BJ (cell line): ENCODE measurements around the gene CFAP69. TPM values are rescaled to one million over a fixed set of nuclear protein-coding genes. Genes with fewer than 3 reads are reported as not detected.
A peak's percentile ranks its signal among the peaks of the same experiment; 100 is the strongest.

ENCODE experiments used
- CTCF ChIA-PET: fragments of 350-600 bp; formaldehyde crosslinking; extraction: SDS; loops from one replicate; lab custom pipeline; 2021; ENCODE audit warnings: antibody characterized with exemption, inconsistent platforms; lab: Yijun Ruan, JAX
- POLR2A ChIA-PET: fragments of 300-600 bp; sonication (Branson Sonifier 250); formaldehyde crosslinking; extraction: SDS; loops from one replicate; lab custom pipeline; 2021; ENCODE audit warnings: antibody characterized with exemption; lab: Charles Lee
- DNase-seq: peaks from one replicate; pipeline ENCODE4 v3.0.0-alpha.2; 2011; ENCODE audit warnings: low read depth
- H3K27me3 ChIP-seq: 2 replicates; pipeline ENCODE4 v1.6.0; 2011; ENCODE audit warnings: low read length; ENCODE audit not compliant: control insufficient read depth, insufficient read depth
- H3K36me3 ChIP-seq: 2 replicates; pipeline ENCODE4 v1.5.1; 2011; ENCODE audit warnings: low read length; ENCODE audit not compliant: control insufficient read depth, insufficient read depth
- H3K4me3 ChIP-seq: 2 replicates; pipeline ENCODE4 v1.5.1; 2011; ENCODE audit warnings: low read depth, mild to moderate bottlenecking, control low read depth, low read length
- polyA plus RNA-seq: library from polyadenylated mRNA; depleted of rRNA; stranded (reverse); fragments of >200 nt; gene quantifications from 2 replicates; pipeline ENCODE4 v1.2.3, GENCODE V29; 2011
- TF ChIP-seq, protein P1 (sequence below): IDR thresholded peaks from 2 replicates; pipeline ENCODE4 v1.5.1; 2011; ENCODE audit warnings: low read depth, mild to moderate bottlenecking, control low read depth, inconsistent platforms, low read length, moderate library complexity; ENCODE audit not compliant: insufficient read depth

The CFAP69 gene
- polyA plus RNA-seq, 1 experiment, result 0.90 TPM

DNA sequence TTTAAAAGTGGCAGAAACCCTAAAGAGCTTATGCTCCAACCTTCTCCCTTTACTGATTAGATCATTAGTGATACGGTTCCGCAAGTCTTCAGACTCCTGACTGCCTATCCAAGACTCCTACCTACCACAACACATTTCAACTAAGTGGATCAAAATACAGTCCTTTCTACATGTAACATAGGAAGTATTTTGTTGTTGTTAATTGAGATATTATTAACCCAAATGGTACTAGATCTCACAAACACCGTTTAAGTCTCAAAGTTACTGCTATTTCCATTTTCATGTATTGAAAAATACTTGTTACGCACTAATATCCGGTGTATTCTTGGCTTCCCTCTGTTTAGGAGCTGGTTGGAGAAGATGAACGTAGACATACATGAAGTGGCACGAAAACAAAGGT lies 75.0 kb downstream of the CFAP69 start:
- TF ChIP-seq, protein P1, sequence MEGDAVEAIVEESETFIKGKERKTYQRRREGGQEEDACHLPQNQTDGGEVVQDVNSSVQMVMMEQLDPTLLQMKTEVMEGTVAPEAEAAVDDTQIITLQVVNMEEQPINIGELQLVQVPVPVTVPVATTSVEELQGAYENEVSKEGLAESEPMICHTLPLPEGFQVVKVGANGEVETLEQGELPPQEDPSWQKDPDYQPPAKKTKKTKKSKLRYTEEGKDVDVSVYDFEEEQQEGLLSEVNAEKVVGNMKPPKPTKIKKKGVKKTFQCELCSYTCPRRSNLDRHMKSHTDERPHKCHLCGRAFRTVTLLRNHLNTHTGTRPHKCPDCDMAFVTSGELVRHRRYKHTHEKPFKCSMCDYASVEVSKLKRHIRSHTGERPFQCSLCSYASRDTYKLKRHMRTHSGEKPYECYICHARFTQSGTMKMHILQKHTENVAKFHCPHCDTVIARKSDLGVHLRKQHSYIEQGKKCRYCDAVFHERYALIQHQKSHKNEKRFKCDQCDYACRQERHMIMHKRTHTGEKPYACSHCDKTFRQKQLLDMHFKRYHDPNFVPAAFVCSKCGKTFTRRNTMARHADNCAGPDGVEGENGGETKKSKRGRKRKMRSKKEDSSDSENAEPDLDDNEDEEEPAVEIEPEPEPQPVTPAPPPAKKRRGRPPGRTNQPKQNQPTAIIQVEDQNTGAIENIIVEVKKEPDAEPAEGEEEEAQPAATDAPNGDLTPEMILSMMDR, result no peak
- peaks cover 17% of the 10 kb centered on the region for H3K27me3 ChIP-seq
- no peak overlapping the region for H3K4me3 ChIP-seq
- DNase-seq, result no peak
- CTCF ChIA-PET, result no interaction called here
- POLR2A ChIA-PET, result no interaction called here
- H3K36me3 ChIP-seq, result no peaks in the 10 kb centered on the region

DNA sequence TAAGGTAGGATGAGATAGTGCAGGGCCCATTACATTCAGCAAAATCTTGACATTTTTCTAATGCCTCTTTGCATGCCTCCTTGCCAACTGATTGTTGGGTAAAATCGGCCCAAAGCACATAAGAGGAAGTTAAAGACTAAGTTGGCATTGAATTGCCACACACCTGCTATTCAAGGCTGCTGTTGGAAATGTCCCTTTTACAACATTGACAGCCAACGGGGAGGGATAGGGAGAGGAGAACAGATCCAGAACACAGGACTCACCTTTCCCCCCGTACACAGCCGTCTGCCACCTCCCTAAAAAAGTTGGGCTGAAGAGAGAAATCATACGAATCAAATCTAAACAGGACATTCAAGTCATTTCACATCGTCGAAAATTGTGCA lies 75.4 kb downstream of the CFAP69 start:
- Histone ChIP-seq H3K4me3 (no peak overlapping the region), H3K27me3 (peaks cover 17% of the 10 kb centered on the region), H3K36me3 (no peaks in the 10 kb centered on the region)
- no peak for DNase-seq
- CTCF ChIA-PET, result interaction anchor here (0.6 kb wide), 1 partner anchor 714 kb away, joined by 3 read pairs; no protein-coding TSS in a partner anchor
- TF ChIP-seq, protein P1, result no peak
- POLR2A ChIA-PET, result no interaction called here

DNA sequence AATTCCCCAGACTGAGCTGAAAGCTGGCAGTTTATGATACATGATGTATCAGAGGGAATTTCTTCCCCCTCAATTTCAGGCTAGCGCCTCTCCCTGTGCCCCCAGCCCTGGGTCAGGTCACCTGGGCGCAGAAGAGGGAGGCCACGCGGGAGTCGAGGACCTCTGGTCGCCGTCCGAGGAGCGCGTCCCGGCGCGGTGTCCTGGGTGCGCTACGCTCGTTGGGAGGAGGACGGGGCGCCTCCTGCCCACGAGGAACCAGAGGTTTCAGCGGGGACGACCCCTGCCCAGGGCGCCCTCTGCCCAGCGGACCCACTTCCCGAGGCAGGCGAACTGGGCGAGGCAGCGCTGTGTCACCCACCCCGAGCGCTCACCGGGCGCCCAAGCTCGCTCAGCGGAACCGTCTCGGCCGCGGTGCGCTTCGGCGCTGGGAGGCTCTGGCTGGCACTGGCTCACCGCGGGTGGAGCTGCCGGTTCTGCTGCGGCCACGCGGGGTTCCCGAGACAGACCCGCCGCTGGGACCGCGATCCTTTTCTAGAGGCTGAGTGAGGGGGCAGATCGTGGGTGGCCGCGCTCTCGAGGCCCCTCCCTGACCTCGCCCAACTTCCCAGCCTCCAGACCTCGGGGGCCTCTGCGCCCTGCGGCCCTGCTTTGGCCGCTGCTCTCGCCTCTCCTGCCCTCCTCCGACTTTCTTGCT lies 76.0 kb downstream of the CFAP69 start, which contains the start of gene FAM237B:
FAM237B (minus strand) TSS at position 504 of the 694 bp plus-strand sequence. CDS start 1,556 bp downstream, outside the sequence.
- Histone ChIP-seq H3K36me3 (no peaks in the 10 kb centered on the region), H3K27me3 (peaks cover 17% of the 10 kb centered on the region), H3K4me3 (peak within 1 kb of the TSS; percentile 29)
- CTCF ChIA-PET, result interaction anchor here (0.6 kb wide), 1 partner anchor 713 kb away, joined by 3 read pairs; no protein-coding TSS in a partner anchor
- TF ChIP-seq, protein P1, result no peak
- DNase-seq, result no peak
- POLR2A ChIA-PET, result no interaction called here

DNA sequence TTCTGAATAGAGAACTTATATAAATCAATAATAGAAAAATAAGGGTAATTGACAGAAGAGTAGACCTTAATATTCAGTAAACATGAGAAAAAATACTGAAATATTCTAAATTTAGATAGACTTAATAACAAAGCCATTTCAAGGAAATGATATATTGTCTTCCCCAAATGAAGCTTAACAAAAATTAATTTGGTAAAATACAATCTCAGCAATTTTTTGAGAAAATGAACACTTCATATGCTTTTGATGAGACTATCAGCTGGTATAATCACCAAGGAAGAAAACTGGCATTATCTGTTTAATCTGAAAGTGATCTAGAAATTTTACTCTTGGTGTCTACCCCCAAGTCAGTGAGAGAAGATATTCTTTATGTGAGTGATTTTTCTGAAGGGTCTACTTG lies 77.9 kb downstream of the CFAP69 start:
- POLR2A ChIA-PET, result no interaction called here
- Histone ChIP-seq H3K36me3 (no peaks in the 10 kb centered on the region), H3K4me3 (no peak overlapping the region), H3K27me3 (peaks cover 16% of the 10 kb centered on the region)
- TF ChIP-seq, protein P1, result no peak
- CTCF ChIA-PET, result no interaction called here
- DNase-seq, result no peak

DNA sequence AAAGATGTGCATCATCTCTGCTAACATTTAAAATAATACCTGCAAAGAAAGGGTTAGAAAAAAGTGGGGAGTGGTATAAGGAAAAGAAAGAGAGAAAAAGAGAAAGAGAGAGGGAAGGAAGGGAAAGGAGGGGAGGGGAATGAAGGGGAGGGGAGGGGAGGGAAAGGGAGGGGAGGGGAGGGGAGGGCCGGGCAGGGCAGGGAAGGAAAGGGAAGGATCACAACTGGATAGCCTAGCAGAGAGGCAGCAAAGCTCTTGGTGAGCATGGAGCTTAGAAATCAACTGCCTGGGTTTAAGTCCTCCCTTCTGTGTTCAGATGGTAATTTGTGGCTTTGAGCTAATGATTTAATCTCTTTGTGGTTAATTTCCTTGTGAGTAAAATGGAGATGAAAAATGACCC lies 81.5 kb downstream of the CFAP69 start:
- POLR2A ChIA-PET, result no interaction called here
- no peak for DNase-seq
- CTCF ChIA-PET, result no interaction called here
- H3K4me3 ChIP-seq, result no peak overlapping the region
- H3K36me3 ChIP-seq, result no peaks in the 10 kb centered on the region
- TF ChIP-seq, protein P1, result no peak
- H3K27me3 ChIP-seq, result peaks cover 6% of the 10 kb centered on the region
